ENCODE data around the gene JAKMIP1.

DNA sequence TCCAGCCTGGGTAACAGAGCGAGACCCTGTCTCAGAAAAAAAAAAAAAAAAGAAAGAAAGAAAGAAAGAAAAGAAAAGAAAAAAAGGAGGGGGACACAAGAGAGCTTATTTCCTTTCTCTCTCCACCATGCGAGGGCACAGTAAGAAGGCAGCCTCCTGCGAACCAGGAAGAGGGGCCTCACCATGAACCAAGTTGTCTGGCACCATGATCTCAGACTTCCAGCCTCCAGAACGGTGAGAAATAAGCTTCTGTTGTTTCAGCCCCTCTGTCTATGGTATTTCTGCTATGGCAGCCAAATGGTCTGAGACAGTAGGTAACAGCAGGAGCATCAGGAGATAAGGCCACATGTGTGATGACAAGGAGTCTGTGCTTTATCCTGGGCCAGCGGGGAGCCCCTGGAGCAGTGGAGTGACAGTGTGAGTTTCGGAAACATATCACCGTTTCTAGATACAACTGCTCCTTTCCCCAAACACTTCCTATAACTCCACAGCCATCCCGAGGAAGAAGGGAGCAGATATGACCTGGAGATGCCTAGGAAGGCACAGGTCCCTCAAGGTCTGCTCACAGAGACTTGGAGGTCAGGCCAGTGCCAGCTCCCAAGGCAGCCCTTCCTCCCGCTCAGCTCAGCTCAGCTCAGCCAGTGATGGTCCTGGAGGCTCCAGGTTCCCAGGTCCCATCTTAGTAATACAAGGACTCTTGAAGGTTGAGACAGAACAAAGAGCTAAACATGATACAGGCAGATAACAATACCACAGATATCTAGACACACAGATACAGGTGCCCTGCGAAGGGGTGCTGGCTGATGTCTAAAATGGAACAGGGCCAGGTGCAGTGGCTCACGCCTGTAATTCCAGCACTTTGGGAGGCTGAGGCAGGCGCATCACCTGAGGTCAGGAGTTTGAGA, 17.7 kb downstream of the JAKMIP1 start:
- TF ChIP-seq, protein P1, sequence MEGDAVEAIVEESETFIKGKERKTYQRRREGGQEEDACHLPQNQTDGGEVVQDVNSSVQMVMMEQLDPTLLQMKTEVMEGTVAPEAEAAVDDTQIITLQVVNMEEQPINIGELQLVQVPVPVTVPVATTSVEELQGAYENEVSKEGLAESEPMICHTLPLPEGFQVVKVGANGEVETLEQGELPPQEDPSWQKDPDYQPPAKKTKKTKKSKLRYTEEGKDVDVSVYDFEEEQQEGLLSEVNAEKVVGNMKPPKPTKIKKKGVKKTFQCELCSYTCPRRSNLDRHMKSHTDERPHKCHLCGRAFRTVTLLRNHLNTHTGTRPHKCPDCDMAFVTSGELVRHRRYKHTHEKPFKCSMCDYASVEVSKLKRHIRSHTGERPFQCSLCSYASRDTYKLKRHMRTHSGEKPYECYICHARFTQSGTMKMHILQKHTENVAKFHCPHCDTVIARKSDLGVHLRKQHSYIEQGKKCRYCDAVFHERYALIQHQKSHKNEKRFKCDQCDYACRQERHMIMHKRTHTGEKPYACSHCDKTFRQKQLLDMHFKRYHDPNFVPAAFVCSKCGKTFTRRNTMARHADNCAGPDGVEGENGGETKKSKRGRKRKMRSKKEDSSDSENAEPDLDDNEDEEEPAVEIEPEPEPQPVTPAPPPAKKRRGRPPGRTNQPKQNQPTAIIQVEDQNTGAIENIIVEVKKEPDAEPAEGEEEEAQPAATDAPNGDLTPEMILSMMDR (IDR thresholded peaks at IDR 0.05), result no peak
- no peak for TF ChIP-seq POLR2A (IDR thresholded peaks at IDR 0.05)

All from lower leg skin (tissue), 3 donors.